HEK293T (cell line): Measurements from ENCODE around the gene C1QTNF6.

Source experiments
- CTCF ChIA-PET: fragments of 350-600 bp; formaldehyde crosslinking; extraction: SDS; loops from one replicate; lab custom pipeline; 2021; ENCODE audit warnings: antibody characterized with exemption, inconsistent platforms; lab: Yijun Ruan, JAX
- POLR2A ChIA-PET: fragments of 350-600 bp; formaldehyde crosslinking; extraction: SDS; loops from one replicate; lab custom pipeline; 2020; ENCODE audit warnings: antibody characterized with exemption, inconsistent platforms; lab: Yijun Ruan, JAX
- DNase-seq: peaks from one replicate; pipeline ENCODE4 v3.0.0; 2012; ENCODE audit warnings: mixed read lengths; ENCODE audit errors: extremely low spot score
- ARNT ChIP-seq: fragments of 450-650 bp; IDR thresholded peaks from 2 replicates; pipeline ENCODE4 v1.6.1; 2017; ENCODE audit warnings: mild to moderate bottlenecking
- BHLHE40 ChIP-seq: fragments of 450-650 bp; IDR thresholded peaks from 2 replicates; pipeline ENCODE4 v1.6.1; 2016; ENCODE audit warnings: mild to moderate bottlenecking, moderate library complexity, borderline replicate concordance
- CTBP1 ChIP-seq: fragments of 450-650 bp; IDR thresholded peaks from 2 replicates; pipeline ENCODE4 v1.6.1; 2016; ENCODE audit warnings: borderline replicate concordance
- ELF4 ChIP-seq: fragments of 450-650 bp; IDR thresholded peaks from 2 replicates; pipeline ENCODE4 v1.6.1; 2017; ENCODE audit warnings: antibody characterized with exemption
- FOXA1 ChIP-seq: fragments of 450-650 bp; IDR thresholded peaks from 2 replicates; pipeline ENCODE4 v1.6.1; 2016; ENCODE audit warnings: mild to moderate bottlenecking
- FOXK2 ChIP-seq: fragments of 450-650 bp; IDR thresholded peaks from 2 replicates; pipeline ENCODE4 v1.6.1; 2016; ENCODE audit warnings: mild to moderate bottlenecking
- FOXM1 ChIP-seq: fragments of 450-650 bp; IDR thresholded peaks from 2 replicates; pipeline ENCODE4 v1.6.1; 2017; ENCODE audit warnings: mild to moderate bottlenecking, borderline replicate concordance
- HDGF ChIP-seq: fragments of 450-650 bp; IDR thresholded peaks from 2 replicates; pipeline ENCODE4 v1.6.1; 2017; ENCODE audit warnings: antibody characterized with exemption, borderline replicate concordance
- L3MBTL2 ChIP-seq: fragments of 450-650 bp; conservative IDR thresholded peaks from 2 replicates; pipeline ENCODE4 v1.6.1; 2016; ENCODE audit warnings: mild to moderate bottlenecking
- LEF1 ChIP-seq: fragments of 450-650 bp; IDR thresholded peaks from 2 replicates; pipeline ENCODE4 v1.6.1; 2017; ENCODE audit warnings: mild to moderate bottlenecking, borderline replicate concordance
- NFRKB ChIP-seq: fragments of 450-650 bp; IDR thresholded peaks from 2 replicates; pipeline ENCODE4 v1.6.1; 2016; ENCODE audit warnings: mild to moderate bottlenecking, moderate library complexity
- SP1 ChIP-seq: fragments of 450-650 bp; IDR thresholded peaks from 2 replicates; pipeline ENCODE4 v1.6.1; 2017
- SUZ12 ChIP-seq: fragments of 450-650 bp; IDR thresholded peaks from 2 replicates; pipeline ENCODE4 v1.6.1; 2016; ENCODE audit warnings: mild to moderate bottlenecking
- TARDBP ChIP-seq: fragments of 450-650 bp; IDR thresholded peaks from 2 replicates; pipeline ENCODE4 v1.6.1; 2016
- ZNF384 ChIP-seq: fragments of 450-650 bp; IDR thresholded peaks from 2 replicates; pipeline ENCODE4 v1.6.1; 2016
- TF ChIP-seq, protein P1 (sequence below): fragments of 450-650 bp; IDR thresholded peaks from 2 replicates; pipeline ENCODE4 v1.6.1; 2016

C1QTNF6 gene

DNA sequence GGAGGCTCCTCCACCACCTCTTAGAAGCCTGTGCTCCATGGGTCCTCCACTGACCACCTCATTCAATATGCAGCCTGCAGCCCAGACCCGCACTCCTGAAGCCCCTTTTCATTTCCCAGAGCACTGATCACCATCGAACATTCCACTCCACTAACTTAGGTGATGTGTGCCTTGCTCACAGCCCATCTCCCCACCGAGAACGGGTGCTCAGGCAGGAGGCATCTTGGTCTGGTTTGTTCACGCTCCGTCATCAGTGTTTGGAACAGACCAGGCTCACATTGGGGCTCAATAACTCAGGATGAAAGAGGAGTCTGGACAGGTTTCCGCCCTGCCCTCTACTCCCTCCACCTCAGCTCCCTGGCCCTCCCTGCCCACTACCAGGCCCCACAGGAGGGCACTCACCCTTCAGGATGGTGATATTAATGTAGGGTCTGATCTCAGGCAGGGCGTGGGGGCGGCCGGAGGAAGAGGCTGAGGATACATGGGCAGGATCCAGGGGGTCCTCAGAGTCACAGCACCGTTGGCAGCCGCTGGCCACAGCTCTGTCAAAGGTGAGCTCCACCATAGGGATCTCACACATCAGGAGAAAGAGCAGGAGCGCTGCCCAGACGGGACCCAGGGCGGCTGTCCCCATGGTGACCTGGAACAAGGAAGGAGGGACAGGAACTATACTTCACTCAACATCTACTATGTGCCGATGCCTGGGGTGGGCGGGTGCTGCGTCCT lies 3.1 kb downstream of the C1QTNF6 start:
- TF ChIP-seq SP1 (no peak), LEF1 (no peak), ARNT (no peak), FOXK2 (no peak), TARDBP (no peak), HDGF (no peak), L3MBTL2 (no peak), FOXM1 (no peak), FOXA1 (no peak), CTBP1 (no peak), BHLHE40 (no peak), NFRKB (no peak), SUZ12 (no peak), ELF4 (no peak), ZNF384 (no peak)
- TF ChIP-seq, protein P1, sequence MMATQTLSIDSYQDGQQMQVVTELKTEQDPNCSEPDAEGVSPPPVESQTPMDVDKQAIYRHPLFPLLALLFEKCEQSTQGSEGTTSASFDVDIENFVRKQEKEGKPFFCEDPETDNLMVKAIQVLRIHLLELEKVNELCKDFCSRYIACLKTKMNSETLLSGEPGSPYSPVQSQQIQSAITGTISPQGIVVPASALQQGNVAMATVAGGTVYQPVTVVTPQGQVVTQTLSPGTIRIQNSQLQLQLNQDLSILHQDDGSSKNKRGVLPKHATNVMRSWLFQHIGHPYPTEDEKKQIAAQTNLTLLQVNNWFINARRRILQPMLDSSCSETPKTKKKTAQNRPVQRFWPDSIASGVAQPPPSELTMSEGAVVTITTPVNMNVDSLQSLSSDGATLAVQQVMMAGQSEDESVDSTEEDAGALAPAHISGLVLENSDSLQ, result no peak
- CTCF ChIA-PET, result no interaction called here
- no peak for DNase-seq
- POLR2A ChIA-PET, result no interaction called here

DNA sequence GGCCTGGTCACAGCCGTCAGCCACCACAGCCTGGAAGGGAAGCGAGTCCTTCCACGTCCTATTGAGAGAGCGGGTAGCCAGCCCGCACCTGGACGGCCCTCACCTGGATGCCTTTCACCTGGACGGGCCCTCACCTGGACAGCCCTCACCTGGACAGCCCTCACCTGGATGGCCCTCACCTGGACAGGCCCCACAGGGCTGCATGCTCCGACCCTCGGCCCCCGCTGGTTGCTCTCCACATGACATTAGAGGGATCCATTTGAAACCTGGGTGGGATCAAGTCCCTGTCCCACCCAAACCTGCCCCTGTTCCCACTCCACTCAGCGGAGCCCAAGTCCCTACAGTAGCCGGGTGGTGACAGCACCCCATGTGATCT lies 3.7 kb downstream of the C1QTNF6 start:
- ChIA-PET CTCF (no interaction called here), POLR2A (no interaction called here)
- TF ChIP-seq BHLHE40, result no peak
- TF ChIP-seq ELF4, result no peak
- no peak for TF ChIP-seq FOXM1
- TF ChIP-seq FOXK2, result no peak
- DNase-seq, result no peak

DNA sequence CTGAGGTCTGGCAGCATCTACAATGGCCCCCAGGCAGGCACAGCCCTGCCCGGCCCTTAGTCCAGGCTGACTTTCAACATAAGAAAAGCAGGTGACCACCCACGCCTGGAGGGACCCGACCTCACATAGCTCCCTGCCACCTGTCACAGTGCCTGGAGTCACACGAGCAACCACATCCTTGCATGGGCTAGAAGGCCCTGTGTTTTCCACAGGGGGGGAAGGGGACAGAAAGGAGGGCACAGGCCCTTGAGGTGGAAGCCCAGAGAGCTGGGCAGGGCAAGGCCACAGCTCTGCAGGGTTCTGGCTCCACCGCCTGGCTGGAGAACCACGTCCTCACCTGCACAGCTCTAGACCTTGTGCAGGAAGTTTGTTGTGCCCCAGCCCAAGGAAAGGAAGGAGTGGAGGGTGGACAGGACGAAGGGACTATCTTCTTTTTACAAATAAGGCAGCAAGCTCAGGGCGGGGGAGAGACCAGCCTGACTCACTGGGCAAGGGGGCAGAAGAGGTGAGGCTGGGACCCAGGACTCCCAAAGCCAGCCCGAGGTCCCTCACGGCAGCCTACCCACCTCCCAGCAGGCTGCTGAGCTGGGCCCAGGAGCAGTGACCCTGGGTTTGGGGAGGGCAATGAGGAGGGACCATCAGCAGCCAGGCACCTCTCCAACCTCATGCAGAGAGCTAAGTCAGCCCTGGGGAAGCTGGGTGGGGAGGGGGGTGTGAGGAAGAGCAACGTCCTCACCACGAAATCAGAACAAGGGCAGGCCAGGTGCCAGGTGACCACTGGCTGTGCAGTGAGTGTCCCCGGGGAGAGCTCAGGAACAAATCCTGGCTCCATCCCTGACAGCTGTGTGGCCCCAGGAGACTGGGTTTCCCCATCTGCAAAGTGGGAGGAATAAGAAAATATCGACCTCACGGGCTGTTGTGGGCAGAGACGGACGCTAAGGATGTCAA lies 4.3 kb downstream of the C1QTNF6 start:
- DNase-seq, result no peak
- TF ChIP-seq, protein P1, result no peak
- TF ChIP-seq FOXK2 (no peak), TARDBP (no peak), ARNT (no peak), NFRKB (no peak), ZNF384 (no peak)
- CTCF ChIA-PET, result no interaction called here
- POLR2A ChIA-PET, result no interaction called here

DNA sequence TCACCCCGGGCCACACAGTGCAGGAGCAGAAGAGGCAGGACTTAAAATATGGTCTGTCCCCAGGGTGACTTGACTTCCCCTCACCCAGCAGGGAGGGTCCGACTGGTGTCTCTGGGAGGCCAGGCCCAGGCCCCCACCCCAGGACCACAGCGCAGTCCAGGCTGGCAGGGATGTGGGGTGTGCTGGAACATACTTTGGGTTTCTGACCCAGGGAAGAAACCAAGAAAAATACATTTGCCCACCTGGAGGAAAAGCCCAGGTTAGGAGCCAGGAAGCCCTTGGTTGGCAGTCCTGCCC lies 5.2 kb downstream of the C1QTNF6 start:
- ChIA-PET CTCF (no interaction called here), POLR2A (no interaction called here)
- TF ChIP-seq SUZ12 (no peak), FOXM1 (no peak), TARDBP (no peak), ARNT (no peak), FOXA1 (no peak), LEF1 (no peak), NFRKB (no peak), BHLHE40 (no peak), HDGF (no peak), ZNF384 (no peak), FOXK2 (no peak), L3MBTL2 (no peak), SP1 (no peak), CTBP1 (no peak), ELF4 (no peak)
- TF ChIP-seq, protein P1, result no peak
- DNase-seq, result no peak

DNA sequence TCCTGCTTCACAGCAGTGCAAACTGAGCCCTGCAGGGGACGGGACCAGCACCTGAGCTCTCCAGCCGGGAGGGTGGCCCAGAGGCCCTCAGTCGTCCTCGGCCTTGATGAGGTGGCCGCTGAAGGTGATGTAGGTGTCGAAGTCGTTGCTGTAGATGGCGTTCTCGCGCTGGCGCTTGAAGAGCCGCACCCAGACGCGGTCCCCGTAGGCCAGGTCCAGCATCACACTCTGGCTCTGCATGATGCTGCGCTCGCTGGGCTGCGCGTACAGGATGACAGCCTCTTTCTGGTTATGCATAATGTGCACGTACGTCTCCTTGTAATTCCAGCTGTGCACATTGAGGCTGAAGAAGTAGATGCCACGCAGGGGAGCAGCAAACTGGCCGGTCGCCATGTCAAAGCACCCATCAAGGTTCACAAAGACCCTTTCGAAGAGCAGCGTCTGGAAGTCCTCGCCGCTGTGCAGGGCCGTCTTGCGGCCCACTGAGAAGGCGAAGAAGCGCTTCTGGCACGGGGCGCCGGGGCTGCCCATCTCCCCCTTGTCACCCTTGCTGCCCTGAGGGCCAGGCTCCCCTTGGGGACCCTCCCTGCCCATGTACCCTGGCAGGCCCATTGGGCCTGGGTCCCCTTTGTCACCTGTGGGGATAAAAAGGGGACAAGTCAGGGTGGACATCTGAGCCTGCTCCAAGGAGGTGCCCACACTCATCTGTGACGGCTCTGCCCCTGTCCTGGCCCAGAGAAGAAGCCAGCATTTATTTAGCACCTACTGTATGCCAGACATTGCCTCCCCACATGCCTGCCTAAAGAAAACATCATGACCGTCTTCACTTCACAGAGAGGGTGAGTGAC lies 5.7 kb downstream of the C1QTNF6 start:
- DNase-seq, result no peak
- no peak for TF ChIP-seq FOXM1
- TF ChIP-seq ELF4, result no peak
- no peak for TF ChIP-seq CTBP1
- TF ChIP-seq BHLHE40, result no peak
- TF ChIP-seq L3MBTL2, result no peak
- TF ChIP-seq FOXA1, result no peak
- TF ChIP-seq SUZ12, result no peak
- TF ChIP-seq ZNF384, result no peak
- TF ChIP-seq ARNT, result no peak
- no peak for TF ChIP-seq NFRKB
- CTCF ChIA-PET, result no interaction called here
- POLR2A ChIA-PET, result no interaction called here
